Activated naive CD4-positive, alpha-beta T cell treated with anti-CD3 and anti-CD28 coated beads, Interleukin-2, amount 10 ng/mL, durations not matched to agents 7 days and 5 days (primary cell): Measurements from ENCODE around the gene SDK1.

ENCODE experiments used
- CTCF ChIA-PET: fragments of 350-600 bp; sonication (Branson Sonifier 250); formaldehyde crosslinking; loops from one replicate; lab custom pipeline; 2021; ENCODE audit warnings: antibody characterized with exemption; lab: Charles Lee
- DNase-seq: peaks from one replicate; pipeline ENCODE4 v3.0.0-alpha.2; 2020
- H3K27ac Mint-ChIP-seq: one replicate; pipeline ENCODE4 v1.8.0; 2021; ENCODE audit warnings: mild to moderate bottlenecking, moderate library complexity, mixed read lengths
- H3K27me3 Mint-ChIP-seq: one replicate; pipeline ENCODE4 v1.8.0; 2021; ENCODE audit warnings: mild to moderate bottlenecking, mixed read lengths
- H3K36me3 Mint-ChIP-seq: one replicate; pipeline ENCODE4 v1.8.0; 2021; ENCODE audit warnings: mixed read lengths
- H3K4me1 Mint-ChIP-seq: one replicate; pipeline ENCODE4 v1.8.0; 2021; ENCODE audit warnings: mixed read lengths
- H3K4me3 Mint-ChIP-seq: one replicate; pipeline ENCODE4 v1.8.0; 2021; ENCODE audit warnings: mild to moderate bottlenecking, moderate library complexity, mixed read lengths
- H3K9me3 Mint-ChIP-seq: one replicate; pipeline ENCODE4 v1.8.0; 2021; ENCODE audit warnings: mixed read lengths

SDK1 gene

GRCh38 chr7:4015371-4015770 is 714.3 kb downstream of the SDK1 start:
- no peak overlapping the region for H3K4me3 Mint-ChIP-seq
- H3K4me1 Mint-ChIP-seq: no peaks in the 10 kb centered on the region
- H3K27me3 Mint-ChIP-seq: peaks cover 4% of the 10 kb centered on the region
- no peaks in the 10 kb centered on the region for H3K36me3 Mint-ChIP-seq
- no peak for DNase-seq
- CTCF ChIA-PET: no interaction called here
- H3K9me3 Mint-ChIP-seq: peaks cover 17% of the 10 kb centered on the region
- H3K27ac Mint-ChIP-seq: no peak overlapping the region

DNA sequence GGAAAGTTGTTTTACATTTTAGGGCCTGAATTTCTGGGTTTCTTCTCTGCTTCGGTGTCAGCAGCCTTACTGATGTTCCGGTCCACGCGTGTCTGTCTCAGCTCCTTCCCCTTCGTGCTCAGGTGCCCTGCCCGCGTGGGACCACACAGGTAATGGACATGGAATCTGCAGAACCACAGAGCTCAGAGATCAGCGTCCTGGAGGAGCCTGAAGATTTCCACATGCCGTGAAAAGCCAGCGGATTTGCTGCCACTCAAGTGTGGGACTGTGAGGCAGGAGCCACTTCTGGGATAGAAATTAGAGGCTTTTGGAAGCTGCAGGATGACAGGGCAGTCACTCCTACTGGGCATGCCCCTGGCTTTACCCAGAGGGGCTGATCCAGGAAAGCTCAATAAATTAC is 714.9 kb downstream of the SDK1 start:
- CTCF ChIA-PET: no interaction called here
- H3K4me1 Mint-ChIP-seq: no peaks in the 10 kb centered on the region
- H3K36me3 Mint-ChIP-seq: no peaks in the 10 kb centered on the region
- no peak for DNase-seq
- H3K27ac Mint-ChIP-seq: no peak overlapping the region
- peaks cover 18% of the 10 kb centered on the region for H3K9me3 Mint-ChIP-seq
- peaks cover 4% of the 10 kb centered on the region for H3K27me3 Mint-ChIP-seq
- H3K4me3 Mint-ChIP-seq: no peak overlapping the region

GRCh38 chr7:4017081-4017480 is 716.0 kb downstream of the SDK1 start:
- peaks cover 18% of the 10 kb centered on the region for H3K9me3 Mint-ChIP-seq
- H3K36me3 Mint-ChIP-seq: no peaks in the 10 kb centered on the region
- H3K27me3 Mint-ChIP-seq: peaks cover 4% of the 10 kb centered on the region
- no peak overlapping the region for H3K4me3 Mint-ChIP-seq
- CTCF ChIA-PET: no interaction called here
- no peak overlapping the region for H3K27ac Mint-ChIP-seq
- no peak for DNase-seq
- H3K4me1 Mint-ChIP-seq: no peaks in the 10 kb centered on the region

GRCh38 chr7:4017785-4018184 is 716.7 kb downstream of the SDK1 start:
- no peak overlapping the region for H3K27ac Mint-ChIP-seq
- H3K4me3 Mint-ChIP-seq: no peak overlapping the region
- no peaks in the 10 kb centered on the region for H3K36me3 Mint-ChIP-seq
- H3K4me1 Mint-ChIP-seq: no peaks in the 10 kb centered on the region
- H3K27me3 Mint-ChIP-seq: peaks cover 4% of the 10 kb centered on the region
- peaks cover 18% of the 10 kb centered on the region for H3K9me3 Mint-ChIP-seq
- CTCF ChIA-PET: no interaction called here
- no peak for DNase-seq

DNA sequence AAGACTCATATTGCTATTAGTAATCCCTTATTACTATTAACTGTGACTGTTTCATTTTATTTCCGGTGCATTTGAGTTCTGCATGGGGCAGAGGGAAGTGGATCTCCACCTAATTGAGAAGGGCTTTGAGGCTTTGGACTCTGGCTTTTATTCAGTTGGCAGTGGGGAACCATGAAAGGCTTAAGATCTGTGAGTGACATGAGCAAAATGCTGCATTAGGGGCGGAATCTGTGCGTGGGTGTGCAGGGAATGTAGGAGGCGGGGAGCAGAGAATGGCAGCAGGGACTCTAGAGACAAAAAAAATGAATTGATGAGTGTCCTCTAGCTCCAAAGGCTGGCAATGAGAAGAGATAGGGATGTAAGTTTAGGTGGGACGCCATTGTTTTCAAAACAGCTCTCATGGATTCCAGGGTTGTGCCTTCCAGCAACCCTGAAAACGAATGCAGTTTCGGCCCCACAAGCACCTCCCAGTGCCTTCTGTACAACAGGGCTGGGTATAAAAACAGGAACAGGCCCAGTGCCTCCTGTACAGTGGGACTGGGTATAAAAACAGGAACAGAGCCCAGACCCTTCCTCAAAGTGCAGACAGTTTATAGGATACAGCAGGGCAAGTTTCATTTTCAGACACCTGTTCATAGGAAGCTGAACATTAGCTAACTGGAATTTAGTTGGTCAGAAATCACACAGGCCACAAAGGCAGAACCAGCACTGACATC is 717.7 kb downstream of the SDK1 start:
- no peaks in the 10 kb centered on the region for H3K36me3 Mint-ChIP-seq
- H3K27ac Mint-ChIP-seq: no peak overlapping the region
- peaks cover 3% of the 10 kb centered on the region for H3K27me3 Mint-ChIP-seq
- no peaks in the 10 kb centered on the region for H3K4me1 Mint-ChIP-seq
- CTCF ChIA-PET: no interaction called here
- no peak for DNase-seq
- H3K9me3 Mint-ChIP-seq: peaks cover 18% of the 10 kb centered on the region
- no peak overlapping the region for H3K4me3 Mint-ChIP-seq

DNA sequence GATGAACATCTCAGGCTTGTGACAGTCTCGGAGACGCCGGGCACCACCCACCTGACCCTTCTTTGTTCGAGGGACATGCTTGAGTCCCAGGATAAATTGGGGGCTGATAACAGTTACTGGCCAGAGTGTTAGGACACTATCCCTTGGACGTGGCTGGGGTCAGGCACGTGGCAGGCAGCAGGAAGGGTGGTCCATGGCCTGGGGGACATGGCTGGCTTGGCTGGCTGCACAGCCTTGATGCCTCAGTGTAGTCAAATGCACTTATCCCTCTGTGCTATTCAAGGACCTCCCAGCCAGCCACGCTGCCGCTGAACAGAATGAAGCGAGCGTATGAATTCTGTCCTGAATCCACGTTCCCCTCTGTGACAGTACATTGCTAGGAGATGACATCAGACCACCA is 719.0 kb downstream of the SDK1 start:
- Mint-ChIP-seq H3K9me3 (peaks cover 18% of the 10 kb centered on the region), H3K36me3 (no peaks in the 10 kb centered on the region), H3K27ac (no peak overlapping the region), H3K4me3 (no peak overlapping the region), H3K4me1 (no peaks in the 10 kb centered on the region), H3K27me3 (no peaks in the 10 kb centered on the region)
- CTCF ChIA-PET: no interaction called here
- DNase-seq: no peak

DNA sequence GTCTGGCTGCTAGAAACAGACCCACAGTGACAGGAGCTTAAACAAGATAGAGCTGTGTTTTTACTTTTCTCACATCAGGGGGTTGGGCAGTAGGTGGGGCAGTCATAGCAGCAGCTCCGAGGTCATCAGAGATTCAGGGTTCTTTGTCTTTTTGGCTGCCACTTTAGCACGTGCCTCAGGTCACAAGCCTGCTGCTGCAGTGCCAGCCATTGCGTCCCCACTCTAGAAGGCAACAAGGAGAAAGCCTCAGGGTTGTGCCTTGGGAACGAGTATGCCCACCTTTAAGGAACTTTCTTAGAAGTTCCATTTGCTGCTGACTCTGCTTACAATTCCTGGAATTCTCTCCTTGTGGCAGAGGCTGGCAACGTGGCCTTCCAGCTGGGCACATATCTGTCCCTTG is 720.4 kb downstream of the SDK1 start:
- no peaks in the 10 kb centered on the region for H3K36me3 Mint-ChIP-seq
- H3K27ac Mint-ChIP-seq: no peak overlapping the region
- CTCF ChIA-PET: no interaction called here
- no peaks in the 10 kb centered on the region for H3K4me1 Mint-ChIP-seq
- H3K27me3 Mint-ChIP-seq: no peaks in the 10 kb centered on the region
- DNase-seq: no peak
- H3K4me3 Mint-ChIP-seq: no peak overlapping the region
- peaks cover 18% of the 10 kb centered on the region for H3K9me3 Mint-ChIP-seq

- no peak overlapping the region for H3K27ac Mint-ChIP-seq
- peaks cover 18% of the 10 kb centered on the region for H3K9me3 Mint-ChIP-seq
- CTCF ChIA-PET: no interaction called here
- H3K36me3 Mint-ChIP-seq: no peaks in the 10 kb centered on the region
- no peak overlapping the region for H3K4me3 Mint-ChIP-seq
- H3K4me1 Mint-ChIP-seq: no peaks in the 10 kb centered on the region
- no peak for DNase-seq
- H3K27me3 Mint-ChIP-seq: no peaks in the 10 kb centered on the region
These were observed 721.2 kb downstream of the SDK1 start for GRCh38 chr7:4022265-4022664.

DNA sequence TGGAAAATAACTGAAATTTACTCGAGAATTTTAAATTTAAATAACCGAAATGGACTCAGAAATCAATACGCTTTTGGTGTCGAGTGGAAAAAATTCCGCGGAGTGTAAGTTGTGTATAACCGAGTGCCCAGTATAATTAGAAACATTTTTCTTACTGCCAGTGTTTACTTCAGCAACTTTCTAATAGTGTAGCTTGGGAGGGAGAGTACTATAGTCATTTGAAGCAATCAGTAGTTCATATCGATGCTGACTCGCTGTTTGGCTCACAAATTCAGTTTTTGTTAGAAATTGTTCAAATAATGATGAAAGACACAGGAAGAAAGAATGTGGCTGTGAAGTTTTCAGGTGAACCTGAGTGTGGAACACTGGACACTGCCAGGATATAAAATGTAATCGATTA is 722.5 kb downstream of the SDK1 start:
- no peak overlapping the region for H3K27ac Mint-ChIP-seq

DNA sequence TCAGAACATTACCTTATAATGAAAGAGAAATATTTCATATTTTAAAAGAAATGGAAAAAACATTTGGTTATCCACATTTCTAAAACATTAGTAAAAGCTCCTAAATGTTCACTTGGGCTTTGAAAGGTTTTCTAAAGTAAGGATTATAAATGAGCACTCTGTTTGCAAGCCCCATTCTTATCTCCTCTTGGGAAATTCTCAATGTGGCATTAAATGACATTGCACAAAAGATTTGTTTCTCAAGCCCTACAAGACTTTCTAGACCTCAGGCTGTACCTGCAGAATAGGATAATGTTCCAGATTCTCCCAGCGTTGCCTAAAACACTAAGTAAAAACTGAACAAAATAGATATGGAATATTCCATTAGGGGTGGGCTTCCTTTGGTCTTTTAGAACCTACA is 723.1 kb downstream of the SDK1 start:
- Mint-ChIP-seq H3K36me3 (no peaks in the 10 kb centered on the region), H3K27me3 (no peaks in the 10 kb centered on the region), H3K27ac (no peak overlapping the region), H3K4me3 (no peak overlapping the region), H3K9me3 (peaks cover 13% of the 10 kb centered on the region), H3K4me1 (no peaks in the 10 kb centered on the region)
- CTCF ChIA-PET: no interaction called here
- no peak for DNase-seq

More for the DNA sequence above, 722.5 kb downstream of the SDK1 start:
- CTCF ChIA-PET: no interaction called here
- H3K4me3 Mint-ChIP-seq: no peak overlapping the region
- no peak for DNase-seq
- peaks cover 18% of the 10 kb centered on the region for H3K9me3 Mint-ChIP-seq
- H3K36me3 Mint-ChIP-seq: no peaks in the 10 kb centered on the region
- H3K27me3 Mint-ChIP-seq: no peaks in the 10 kb centered on the region
- no peaks in the 10 kb centered on the region for H3K4me1 Mint-ChIP-seq

DNA sequence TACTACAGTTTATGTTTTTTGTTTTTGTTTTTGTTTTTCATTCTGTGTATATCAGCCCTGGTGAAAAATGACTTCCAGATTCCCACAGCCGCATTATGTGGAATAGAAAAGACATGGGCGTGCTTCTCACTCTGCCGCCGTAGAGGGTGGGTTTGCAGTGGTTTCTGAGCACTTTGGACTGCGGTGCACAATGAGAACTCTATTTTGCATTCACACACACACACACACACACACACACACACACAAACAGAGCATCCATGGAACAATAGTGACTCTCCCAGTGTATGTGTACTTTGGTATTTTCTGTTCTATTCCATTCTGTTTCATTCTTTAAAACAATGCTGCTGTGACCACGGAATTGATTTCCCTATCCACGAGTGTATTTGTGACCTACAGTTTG is 723.8 kb downstream of the SDK1 start:
- H3K27ac Mint-ChIP-seq: no peak overlapping the region
- CTCF ChIA-PET: no interaction called here
- no peak overlapping the region for H3K4me3 Mint-ChIP-seq
- no peak for DNase-seq
- no peaks in the 10 kb centered on the region for H3K36me3 Mint-ChIP-seq
- no peaks in the 10 kb centered on the region for H3K27me3 Mint-ChIP-seq
- H3K9me3 Mint-ChIP-seq: peaks cover 6% of the 10 kb centered on the region
- no peaks in the 10 kb centered on the region for H3K4me1 Mint-ChIP-seq

DNA sequence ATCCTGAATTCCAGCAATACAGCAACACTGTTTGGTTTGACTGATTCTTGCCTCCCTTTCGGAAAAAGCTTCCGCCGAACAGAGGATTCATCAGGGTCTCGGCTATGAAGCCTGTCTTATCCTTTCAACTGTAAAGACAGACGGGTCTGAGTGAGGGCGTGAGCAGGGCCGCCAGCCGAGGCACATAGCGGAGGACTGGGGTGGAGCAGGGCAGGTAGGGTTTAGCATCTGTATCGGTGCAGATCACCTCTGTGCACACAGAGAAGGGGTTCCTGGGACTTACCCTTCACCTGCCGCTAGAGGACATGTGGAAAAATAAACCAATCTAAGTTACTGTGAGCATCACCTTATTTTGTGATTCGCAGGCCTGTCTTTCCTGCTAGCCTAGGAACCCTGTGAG is 724.2 kb downstream of the SDK1 start:
- Mint-ChIP-seq H3K27ac (no peak overlapping the region), H3K9me3 (peaks cover 2% of the 10 kb centered on the region), H3K4me1 (no peaks in the 10 kb centered on the region), H3K36me3 (no peaks in the 10 kb centered on the region), H3K27me3 (no peaks in the 10 kb centered on the region), H3K4me3 (no peak overlapping the region)
- no peak for DNase-seq
- CTCF ChIA-PET: no interaction called here

GRCh38 chr7:4025694-4026615 is 724.9 kb downstream of the SDK1 start:
- Mint-ChIP-seq H3K27me3 (no peaks in the 10 kb centered on the region), H3K36me3 (no peaks in the 10 kb centered on the region), H3K27ac (no peak overlapping the region), H3K4me3 (no peak overlapping the region), H3K4me1 (no peaks in the 10 kb centered on the region), H3K9me3 (no peaks in the 10 kb centered on the region)
- CTCF ChIA-PET: no interaction called here
- DNase-seq: no peak

DNA sequence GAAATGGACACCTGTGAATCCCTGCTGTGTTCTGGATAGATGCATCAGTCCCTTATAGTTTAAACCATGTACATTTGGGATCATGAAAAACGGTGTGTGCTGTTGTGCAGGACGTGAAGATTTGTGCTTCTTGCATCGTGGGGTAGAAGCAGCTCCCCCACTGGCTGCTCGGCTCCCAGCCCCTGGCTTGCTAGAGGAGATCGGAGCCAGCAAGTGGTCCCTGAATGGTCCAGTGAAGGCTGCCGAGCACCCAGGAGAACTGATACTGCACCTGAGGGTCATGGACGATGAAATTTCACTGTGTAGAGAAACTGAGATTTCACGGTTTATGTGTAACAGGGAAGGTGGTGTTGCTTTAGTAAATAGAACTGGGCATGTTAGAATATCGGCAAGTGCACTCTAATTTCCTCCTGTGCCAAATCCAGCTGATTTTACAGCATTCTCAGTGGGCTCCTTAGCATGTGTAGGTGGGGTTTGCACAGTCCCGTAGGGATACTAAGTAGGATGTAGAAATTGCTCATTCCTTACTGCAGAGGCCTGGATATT is 726.0 kb downstream of the SDK1 start:
- no peak overlapping the region for H3K27ac Mint-ChIP-seq
- CTCF ChIA-PET: no interaction called here
- no peak overlapping the region for H3K4me3 Mint-ChIP-seq
- no peaks in the 10 kb centered on the region for H3K9me3 Mint-ChIP-seq
- H3K36me3 Mint-ChIP-seq: no peaks in the 10 kb centered on the region
- H3K4me1 Mint-ChIP-seq: no peaks in the 10 kb centered on the region
- H3K27me3 Mint-ChIP-seq: no peaks in the 10 kb centered on the region
- no peak for DNase-seq

- Mint-ChIP-seq H3K4me3 (no peak overlapping the region), H3K27ac (no peak overlapping the region), H3K27me3 (no peaks in the 10 kb centered on the region), H3K9me3 (no peaks in the 10 kb centered on the region), H3K36me3 (no peaks in the 10 kb centered on the region), H3K4me1 (no peaks in the 10 kb centered on the region)
- CTCF ChIA-PET: no interaction called here
- DNase-seq: no peak
These were observed 727.2 kb downstream of the SDK1 start for GRCh38 chr7:4028221-4028620.
